AG10803 (cell line): ENCODE data around the gene MLC1.

Experiments
- DNase-seq: peaks from one replicate; pipeline ENCODE4 v3.0.0; 2010; ENCODE audit warnings: low read depth
- H3K4me3 ChIP-seq: 2 replicates; pipeline ENCODE4 v1.5.1; 2011; ENCODE audit warnings: mild to moderate bottlenecking, low read length, control low read depth
- CTCF ChIP-seq: conservative IDR thresholded peaks from 2 replicates; pipeline ENCODE4 v1.5.1; 2011; ENCODE audit warnings: mild to moderate bottlenecking, low read length, control low read depth, inconsistent platforms

MLC1 gene

DNA sequence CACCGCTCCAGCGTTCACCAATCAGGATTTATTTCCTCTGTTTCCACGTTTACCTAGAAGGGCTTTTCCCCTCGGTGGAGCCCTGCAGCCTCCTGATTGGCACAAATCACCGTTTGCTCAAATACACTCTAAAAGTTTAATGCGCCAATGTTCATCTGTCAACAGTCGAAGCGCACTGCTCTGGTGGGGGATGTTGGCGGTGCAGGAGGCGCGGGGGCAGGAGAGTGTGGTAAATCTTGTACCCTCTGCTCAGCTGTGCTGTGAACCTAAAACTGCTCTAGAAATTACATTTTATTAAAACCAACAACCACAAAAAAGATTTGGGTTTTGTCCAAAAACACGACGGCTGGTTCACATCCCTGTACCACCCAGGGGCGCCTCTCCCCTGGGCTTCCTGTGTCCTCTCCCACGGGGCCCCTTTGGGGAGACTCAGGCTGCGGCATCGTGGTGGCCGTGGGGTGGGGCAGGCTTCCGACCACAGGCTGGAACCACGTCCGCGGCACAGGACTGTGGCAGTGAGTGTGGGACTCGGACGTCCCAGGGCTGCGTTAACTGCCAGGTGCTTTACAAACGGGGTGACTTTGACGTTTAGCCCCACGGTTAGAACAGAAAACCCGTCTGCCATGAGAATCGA is 40.6 kb downstream of the MLC1 start:
- TF ChIP-seq CTCF: no peak
- no peak overlapping the region for H3K4me3 ChIP-seq
- DNase-seq: no peak

DNA sequence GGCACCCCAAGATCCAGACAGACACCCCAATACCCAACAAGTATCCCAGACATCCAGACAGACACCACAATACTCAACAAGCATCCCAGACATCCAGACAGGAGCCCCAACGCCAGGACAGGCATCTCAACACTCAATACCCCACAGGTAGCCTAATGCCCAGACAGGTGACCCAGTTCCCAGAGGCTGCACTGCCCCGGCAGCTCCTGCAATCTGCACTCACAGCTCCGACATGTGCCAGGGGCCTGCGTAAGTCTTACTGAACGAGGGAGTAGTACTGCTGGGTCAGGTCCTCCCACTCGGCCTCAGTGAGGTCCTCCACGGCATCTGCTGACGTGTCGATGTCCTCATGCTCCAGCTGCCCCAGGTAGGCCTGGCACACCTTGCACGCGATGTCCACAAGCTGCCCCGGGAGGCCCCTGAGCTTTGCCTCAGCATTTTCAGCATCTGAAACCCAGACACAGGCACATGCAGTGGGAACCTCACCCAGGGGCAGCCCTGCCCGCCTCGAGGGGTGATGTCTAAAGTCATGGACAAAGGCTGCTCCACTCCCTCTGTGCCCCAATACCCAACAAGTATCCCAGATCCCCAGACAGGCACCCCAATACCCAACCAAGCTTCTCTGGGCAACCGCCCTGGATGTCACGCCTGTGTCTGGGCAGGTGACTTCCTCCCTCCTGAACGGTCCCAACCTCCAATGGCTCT is 43.7 kb downstream of the MLC1 start:
- no peak for DNase-seq
- no peak overlapping the region for H3K4me3 ChIP-seq
- TF ChIP-seq CTCF: no peak

GRCh38 chr22:50040717-50041116 is 44.5 kb downstream of the MLC1 start:
- no peak for TF ChIP-seq CTCF
- no peak overlapping the region for H3K4me3 ChIP-seq
- no peak for DNase-seq

GRCh38 chr22:50039669-50040443 is 45.4 kb downstream of the MLC1 start:
- no peak for TF ChIP-seq CTCF
- no peak for DNase-seq
- H3K4me3 ChIP-seq: no peak overlapping the region

- TF ChIP-seq CTCF: no peak
- no peak for DNase-seq
- no peak overlapping the region for H3K4me3 ChIP-seq
Measured at GRCh38 chr22:50035976-50036724, 49.1 kb downstream of the MLC1 start.

- no peak for TF ChIP-seq CTCF
- H3K4me3 ChIP-seq: no peak overlapping the region
- DNase-seq: no peak
Measured at GRCh38 chr22:50035131-50035881, 49.9 kb downstream of the MLC1 start.
